A673 (cell line): ENCODE measurements around the gene TMEM167A. TPM values are rescaled to one million over a fixed set of nuclear protein-coding genes. Genes with fewer than 3 reads are reported as not detected.

Experiments
- BruUV-seq: library from RNA; stranded (reverse); fragments of 400-500 nt; replicated peaks from 2 replicates; lab custom pipeline; 2021; lab: Mats Ljungman, UMichigan
- CTCF ChIA-PET: fragments of 300-600 bp; sonication (Branson Sonifier 250); formaldehyde crosslinking; loops from one replicate; lab custom pipeline; 2022; ENCODE audit warnings: antibody characterized with exemption; lab: Charles Lee
- POLR2A ChIA-PET: fragments of 300-600 bp; sonication (Branson Sonifier 250); formaldehyde crosslinking; loops from one replicate; lab custom pipeline; 2022; ENCODE audit warnings: antibody characterized with exemption; ENCODE audit not compliant: low non-redundant PET; lab: Charles Lee
- DNase-seq: peaks from one replicate; pipeline ENCODE4 v3.0.0-alpha.2; 2015; ENCODE audit warnings: low spot score
- H3K27ac ChIP-seq: fragments of 200-600 bp; sonication (generic); 2 replicates; pipeline ENCODE4 v1.5.1; 2016; ENCODE audit warnings: mixed run types, low read depth, mild to moderate bottlenecking, mixed read lengths, antibody characterized with exemption, low read length; ENCODE audit not compliant: poor library complexity, severe bottlenecking
- H3K27me3 ChIP-seq: fragments of 200-600 bp; sonication (generic); replicated peaks from 2 replicates; pipeline ENCODE4 v1.6.1; 2017; ENCODE audit warnings: mixed run types, low read depth, mild to moderate bottlenecking, mixed read lengths, antibody characterized with exemption, low read length; ENCODE audit not compliant: insufficient read depth, poor library complexity
- H3K36me3 ChIP-seq: fragments of 200-600 bp; sonication (generic); 2 replicates; pipeline ENCODE4 v1.6.1; 2016; ENCODE audit warnings: mixed run types, mild to moderate bottlenecking, mixed read lengths, antibody characterized with exemption, low read length; ENCODE audit not compliant: insufficient read depth, poor library complexity, severe bottlenecking
- H3K4me1 ChIP-seq: fragments of 200-600 bp; sonication (generic); 2 replicates; pipeline ENCODE4 v1.6.1; 2017; ENCODE audit warnings: mixed run types, mild to moderate bottlenecking, mixed read lengths, antibody characterized with exemption, low read length; ENCODE audit not compliant: insufficient read depth, poor library complexity, severe bottlenecking
- H3K4me3 ChIP-seq: fragments of 200-600 bp; sonication (generic); 2 replicates; pipeline ENCODE4 v1.5.1; 2016; ENCODE audit warnings: low read depth, mixed run types, mild to moderate bottlenecking, mixed read lengths, low read length; ENCODE audit not compliant: poor library complexity, severe bottlenecking
- H3K9me3 ChIP-seq: fragments of 200-600 bp; sonication (generic); 2 replicates; pipeline ENCODE4 v1.6.1; 2016; ENCODE audit warnings: mixed run types, low read depth, mild to moderate bottlenecking, mixed read lengths, antibody characterized with exemption, low read length; ENCODE audit not compliant: poor library complexity, severe bottlenecking
- EZH2 ChIP-seq: fragments of 200-600 bp; sonication (generic); IDR thresholded peaks from 2 replicates; pipeline ENCODE4 v1.6.1; 2017; ENCODE audit warnings: borderline replicate concordance, low read depth, mild to moderate bottlenecking, mixed read lengths, antibody characterized with exemption, low read length; ENCODE audit not compliant: poor library complexity, severe bottlenecking
- intact Hi-C: fragments of 100-400 bp; cut with micrococcal nuclease; formaldehyde crosslinking; loops from one replicate; pipeline ENCODE4 v1.10.0; 2022; ENCODE audit not compliant: unreplicated experiment
- total RNA-seq: library from RNA; stranded (reverse); gene quantifications from 2 replicates; pipeline ENCODE4 v1.2.3, GENCODE V29; 2021
- TF ChIP-seq, protein P1 (sequence below): fragments of 300-800, 200-600 bp; sonication (generic); conservative IDR thresholded peaks from 2 replicates; pipeline ENCODE4 v1.5.1; 2017; ENCODE audit warnings: low read depth, mild to moderate bottlenecking, antibody characterized with exemption, low read length, moderate library complexity, mixed read lengths

Gene TMEM167A
- total RNA-seq, 1 experiment from 2014 or later: 90.5 TPM

DNA sequence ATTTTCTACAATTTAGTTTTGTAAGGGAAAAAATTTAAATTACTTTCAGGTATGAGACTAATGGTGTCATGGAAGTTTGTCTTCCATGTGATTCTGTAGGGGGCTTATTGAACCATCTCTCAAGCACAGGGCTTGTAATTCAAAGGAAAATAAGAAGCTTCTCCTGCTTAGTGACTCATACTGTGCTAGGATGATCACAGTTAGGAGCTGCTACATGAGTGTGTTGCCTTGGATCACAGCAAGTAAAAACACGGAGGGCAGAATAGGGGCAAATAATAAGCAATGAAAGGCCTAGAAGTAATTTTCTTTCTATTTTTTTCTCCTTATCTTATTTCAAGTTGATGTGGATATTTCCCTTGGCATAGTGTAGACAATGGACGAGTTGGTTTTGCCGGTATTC, 28.9 kb downstream of the TMEM167A start:
- no peaks in the 10 kb centered on the region for H3K9me3 ChIP-seq
- H3K4me1 ChIP-seq: no peaks in the 10 kb centered on the region
- no peak overlapping the region for H3K27ac ChIP-seq
- intact Hi-C loops: no loop called here
- DNase-seq: no peak
- H3K27me3 ChIP-seq: no peaks in the 10 kb centered on the region
- no peak overlapping the region for H3K4me3 ChIP-seq
- BruUV-seq: no TSS peak
- peaks cover 8% of the 10 kb centered on the region for H3K36me3 ChIP-seq
- TF ChIP-seq, protein P1, sequence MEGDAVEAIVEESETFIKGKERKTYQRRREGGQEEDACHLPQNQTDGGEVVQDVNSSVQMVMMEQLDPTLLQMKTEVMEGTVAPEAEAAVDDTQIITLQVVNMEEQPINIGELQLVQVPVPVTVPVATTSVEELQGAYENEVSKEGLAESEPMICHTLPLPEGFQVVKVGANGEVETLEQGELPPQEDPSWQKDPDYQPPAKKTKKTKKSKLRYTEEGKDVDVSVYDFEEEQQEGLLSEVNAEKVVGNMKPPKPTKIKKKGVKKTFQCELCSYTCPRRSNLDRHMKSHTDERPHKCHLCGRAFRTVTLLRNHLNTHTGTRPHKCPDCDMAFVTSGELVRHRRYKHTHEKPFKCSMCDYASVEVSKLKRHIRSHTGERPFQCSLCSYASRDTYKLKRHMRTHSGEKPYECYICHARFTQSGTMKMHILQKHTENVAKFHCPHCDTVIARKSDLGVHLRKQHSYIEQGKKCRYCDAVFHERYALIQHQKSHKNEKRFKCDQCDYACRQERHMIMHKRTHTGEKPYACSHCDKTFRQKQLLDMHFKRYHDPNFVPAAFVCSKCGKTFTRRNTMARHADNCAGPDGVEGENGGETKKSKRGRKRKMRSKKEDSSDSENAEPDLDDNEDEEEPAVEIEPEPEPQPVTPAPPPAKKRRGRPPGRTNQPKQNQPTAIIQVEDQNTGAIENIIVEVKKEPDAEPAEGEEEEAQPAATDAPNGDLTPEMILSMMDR: no peak
- TF ChIP-seq EZH2: no peak
- POLR2A ChIA-PET: no interaction called here
- CTCF ChIA-PET: no interaction called here

DNA sequence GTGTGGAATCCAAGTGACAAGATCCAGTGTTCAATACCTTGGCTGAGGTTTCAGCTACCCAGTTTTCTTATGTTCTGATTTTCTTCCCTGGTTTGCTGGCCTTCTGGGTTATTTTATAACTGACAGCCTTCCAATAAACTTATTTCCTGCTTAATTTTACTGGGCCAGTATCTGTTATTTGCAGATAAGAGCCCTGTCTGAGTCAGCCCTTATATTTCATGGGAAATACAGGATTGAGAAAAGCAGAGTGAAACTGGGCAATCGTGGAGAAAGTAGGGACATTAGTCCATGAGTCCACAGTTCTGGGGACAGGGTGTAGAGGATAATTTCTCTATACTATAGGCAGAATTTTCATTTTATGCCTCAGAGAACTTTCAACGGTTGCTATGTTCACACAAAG, 32.3 kb downstream of the TMEM167A start:
- no peaks in the 10 kb centered on the region for H3K36me3 ChIP-seq
- BruUV-seq: no TSS peak
- no peaks in the 10 kb centered on the region for H3K27me3 ChIP-seq
- H3K9me3 ChIP-seq: no peaks in the 10 kb centered on the region
- no peak overlapping the region for H3K27ac ChIP-seq
- ChIA-PET POLR2A (no interaction called here), CTCF (no interaction called here)
- no peak overlapping the region for H3K4me3 ChIP-seq
- intact Hi-C loops: no loop called here
- TF ChIP-seq, protein P1: no peak
- TF ChIP-seq EZH2: no peak
- H3K4me1 ChIP-seq: no peaks in the 10 kb centered on the region
- no peak for DNase-seq

DNA sequence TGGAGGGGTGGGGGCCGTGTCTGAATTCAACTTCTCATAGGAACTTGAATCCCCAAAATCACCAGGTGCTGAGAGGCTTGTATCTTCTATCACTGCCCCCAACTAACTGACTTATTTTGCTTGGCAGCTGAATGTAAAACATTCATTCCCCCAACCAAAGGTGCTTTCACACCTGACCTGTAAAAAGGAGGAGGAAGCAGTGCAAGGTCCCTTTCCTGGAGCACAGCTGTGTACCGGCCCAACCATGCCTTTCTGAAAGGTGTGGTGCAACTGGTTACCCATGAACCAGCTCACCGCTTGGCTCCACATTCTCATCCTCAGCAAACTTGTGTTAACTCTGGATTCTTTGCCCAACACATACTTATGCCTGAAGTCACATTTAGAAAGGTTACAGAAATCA, 34.7 kb downstream of the TMEM167A start:
- no TSS peak for BruUV-seq
- H3K4me3 ChIP-seq: no peak overlapping the region
- no peaks in the 10 kb centered on the region for H3K9me3 ChIP-seq
- ChIA-PET CTCF (no interaction called here), POLR2A (no interaction called here)
- H3K36me3 ChIP-seq: no peaks in the 10 kb centered on the region
- DNase-seq: no peak
- intact Hi-C loops: no loop called here
- no peaks in the 10 kb centered on the region for H3K4me1 ChIP-seq
- H3K27me3 ChIP-seq: no peaks in the 10 kb centered on the region
- no peak overlapping the region for H3K27ac ChIP-seq
- TF ChIP-seq, protein P1: no peak
- TF ChIP-seq EZH2: no peak
